Measurements from ENCODE around the gene LINC01488.

LINC01488 gene

DNA sequence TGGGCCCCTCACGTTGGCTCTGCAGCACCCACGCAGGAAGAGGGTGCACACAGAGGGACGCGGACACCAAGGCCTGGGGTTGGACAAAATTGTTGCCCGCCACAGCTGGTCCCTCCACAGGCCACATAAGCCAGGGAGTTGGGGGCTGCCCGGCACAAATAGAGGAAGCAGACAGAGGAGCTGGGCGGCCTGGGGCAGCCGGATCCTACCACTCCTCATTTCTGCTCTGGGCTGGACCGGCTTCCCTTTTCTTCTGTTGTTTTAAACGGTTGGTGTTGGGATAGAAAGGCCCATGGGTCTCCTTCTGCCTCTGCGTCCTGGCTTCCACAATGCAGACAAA, 36.4 kb upstream of the LINC01488 start:
- DNase-seq (ENCODE audit: low read depth in 2 of 2) = no peak

DNA sequence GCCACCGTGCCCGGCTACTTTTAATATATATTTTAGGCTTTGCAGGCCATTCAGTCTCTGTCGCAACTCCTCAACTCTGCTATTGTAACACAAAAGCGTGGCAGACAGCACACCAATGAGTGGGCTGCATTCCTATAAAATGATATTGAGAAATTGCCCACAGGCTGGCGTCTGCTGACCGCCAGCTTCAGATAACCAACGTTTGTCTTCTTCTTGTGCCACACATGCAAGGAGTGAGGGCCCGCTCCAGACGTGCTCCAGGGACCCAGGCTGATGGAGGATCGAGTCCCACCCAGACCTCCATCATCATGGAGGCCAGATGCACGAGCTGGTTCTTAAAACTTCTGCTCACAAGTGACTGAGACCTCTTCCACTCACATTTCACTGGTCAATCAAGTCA, 35.4 kb upstream of the LINC01488 start:
- DNase-seq (ENCODE audit: low read depth in 2 of 2) = no peak

DNA sequence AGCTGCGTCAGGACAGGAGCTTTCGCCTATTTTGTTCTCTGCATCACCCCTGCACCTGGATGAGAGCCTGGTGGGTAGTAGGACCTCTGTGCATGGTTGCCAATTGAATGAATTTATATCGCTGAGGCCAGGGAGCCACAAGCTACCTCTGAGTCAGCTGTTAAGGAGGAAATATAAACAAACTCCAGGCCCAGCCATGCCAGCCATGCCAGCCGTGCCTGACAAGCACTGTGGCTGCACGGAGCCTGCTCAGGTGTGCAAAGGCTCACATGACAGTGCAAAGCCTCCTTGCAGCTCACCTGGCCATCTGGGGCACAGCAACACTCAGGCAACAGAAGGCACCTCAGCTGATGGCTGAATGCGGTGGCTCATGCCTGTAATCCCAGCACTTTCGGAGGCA, 33.7 kb upstream of the LINC01488 start:
- DNase-seq (ENCODE audit: low read depth in 2 of 2) = no peak

DNA sequence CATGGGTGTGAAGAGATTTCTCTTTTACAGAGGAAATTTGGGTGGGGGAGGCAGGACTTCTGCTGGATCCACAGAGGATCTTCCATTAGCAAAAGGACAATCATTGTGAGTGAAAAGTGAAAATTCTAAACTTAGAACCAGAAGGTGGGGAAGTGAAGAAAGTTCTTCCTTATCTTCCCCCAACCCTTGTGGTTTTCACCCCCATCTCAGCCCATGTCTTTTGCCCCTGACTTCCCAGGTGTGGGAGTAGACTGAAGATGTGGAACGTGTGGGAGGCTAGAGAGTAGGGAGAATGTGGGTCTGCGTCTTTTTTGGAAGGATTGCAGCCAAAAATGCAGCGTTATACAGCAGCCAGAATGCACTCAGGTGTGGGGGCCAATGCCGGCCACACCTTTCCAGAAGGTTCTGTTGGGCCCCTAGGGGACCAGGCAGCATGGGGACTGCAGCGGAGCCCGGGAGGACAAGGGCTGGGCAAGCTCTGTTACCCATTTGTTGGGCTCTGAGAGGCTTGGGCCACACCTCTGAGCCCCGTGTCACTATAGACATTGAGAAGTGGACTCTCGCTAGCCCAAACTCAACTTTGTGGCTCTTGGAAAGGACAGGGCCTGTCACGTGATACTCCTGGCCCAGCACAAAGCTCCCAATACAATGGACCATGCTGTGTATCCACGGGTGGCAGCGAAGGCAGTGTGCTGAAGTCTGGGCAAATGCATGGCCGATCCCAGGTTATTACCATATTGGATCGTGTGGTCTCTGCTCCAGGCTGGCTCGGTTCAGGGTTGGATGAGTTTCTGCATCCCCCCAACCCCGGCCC, 32.8 kb upstream of the LINC01488 start:
- DNase-seq (ENCODE audit: low read depth in 2 of 2) = no peak

DNA sequence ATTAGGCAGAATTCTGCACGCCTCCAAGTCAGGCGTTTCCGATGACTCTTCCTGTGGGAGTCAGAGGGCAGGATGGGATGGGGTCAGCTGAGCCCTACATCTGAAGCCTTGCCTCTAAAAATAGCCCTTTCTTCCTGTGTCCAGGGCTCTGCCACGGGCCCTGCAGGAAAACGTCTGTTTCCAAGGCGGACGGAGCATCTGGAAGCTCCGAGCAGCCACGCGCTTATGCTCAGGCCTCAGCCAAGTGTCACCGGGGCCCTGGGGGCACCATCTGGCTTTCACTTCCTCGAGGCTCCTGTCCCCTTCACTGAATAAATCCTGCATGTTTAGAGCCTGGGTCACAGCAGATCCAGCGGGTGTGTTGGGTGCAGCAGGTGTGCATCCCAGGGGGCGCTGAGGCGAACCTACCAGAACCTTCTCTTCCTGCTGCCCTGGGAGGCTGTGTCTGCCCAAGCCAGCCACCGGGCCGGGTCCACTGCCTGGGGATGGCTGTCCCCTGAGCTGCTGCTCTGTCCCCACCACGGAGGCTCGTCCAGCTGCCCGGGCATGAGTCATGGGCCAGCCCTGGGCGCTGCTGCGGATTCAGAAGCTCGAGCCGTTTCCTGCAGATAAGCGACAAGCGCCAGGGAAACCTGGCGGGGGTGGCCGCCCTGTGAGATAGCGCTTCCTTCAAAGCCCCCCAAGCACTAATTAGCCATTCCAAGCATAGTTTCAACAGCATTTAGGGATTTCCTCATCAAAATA, 32.0 kb upstream of the LINC01488 start:
- DNase-seq (ENCODE audit: low read depth in 2 of 2) = no peak

DNA sequence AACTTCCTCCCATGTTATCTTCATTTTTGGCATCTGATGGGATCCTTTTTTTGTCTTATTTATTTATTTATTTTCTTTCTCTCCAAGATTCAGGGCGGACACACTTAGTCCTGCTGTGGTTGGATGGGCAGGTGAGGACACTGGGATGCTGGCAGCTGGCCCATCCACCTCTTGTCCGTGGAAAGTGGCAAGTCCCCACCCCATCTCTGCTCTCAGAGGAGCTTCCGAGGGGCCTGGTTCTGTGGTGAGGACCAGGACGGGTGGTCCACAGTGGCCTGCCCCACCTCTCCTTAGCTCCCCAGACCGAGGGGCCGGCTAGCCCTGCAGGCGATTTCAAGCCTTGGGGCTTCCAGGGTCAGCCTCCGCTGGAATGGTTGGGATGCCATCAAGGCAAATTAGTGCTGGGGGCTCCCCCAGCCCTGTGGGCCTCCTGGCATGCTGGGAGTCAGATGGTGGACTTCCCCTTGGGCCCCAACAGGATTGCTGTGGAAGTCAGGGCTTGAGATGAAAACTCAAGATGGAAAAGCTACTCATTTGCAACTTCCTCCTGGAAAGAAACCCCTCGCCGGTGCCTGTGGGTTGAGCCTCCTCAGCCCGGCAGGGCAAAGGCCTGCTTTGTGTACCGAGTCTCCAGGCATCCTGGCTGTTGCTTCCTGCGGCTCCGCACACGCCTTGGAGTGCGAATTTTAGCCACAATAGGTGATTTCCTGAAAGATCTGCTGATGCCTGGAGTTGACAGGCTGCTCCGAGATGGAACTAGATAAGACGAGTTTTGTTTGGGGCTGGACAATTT, 31.2 kb upstream of the LINC01488 start:
- DNase-seq (ENCODE audit: low read depth in 2 of 2) = no peak

DNA sequence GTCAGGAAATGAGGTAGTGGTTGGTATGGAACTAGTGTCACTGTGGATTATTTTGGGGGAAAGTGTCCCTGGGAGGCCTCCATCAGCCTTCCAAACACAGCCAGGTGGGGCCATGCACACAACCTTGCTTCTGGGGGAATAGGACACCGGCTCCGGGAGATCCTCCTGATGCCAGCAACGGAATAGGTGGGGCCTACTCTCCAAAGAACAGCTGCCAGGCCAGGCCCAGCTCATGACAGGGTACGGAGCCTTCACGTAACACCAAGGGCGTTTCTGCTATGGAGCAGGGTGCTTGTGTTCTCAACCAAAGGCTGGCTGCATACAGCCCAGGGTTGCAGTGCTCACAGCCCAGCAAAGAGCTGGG, 30.6 kb upstream of the LINC01488 start:
- no peak for DNase-seq (ENCODE audit: low read depth in 2 of 2)

DNA sequence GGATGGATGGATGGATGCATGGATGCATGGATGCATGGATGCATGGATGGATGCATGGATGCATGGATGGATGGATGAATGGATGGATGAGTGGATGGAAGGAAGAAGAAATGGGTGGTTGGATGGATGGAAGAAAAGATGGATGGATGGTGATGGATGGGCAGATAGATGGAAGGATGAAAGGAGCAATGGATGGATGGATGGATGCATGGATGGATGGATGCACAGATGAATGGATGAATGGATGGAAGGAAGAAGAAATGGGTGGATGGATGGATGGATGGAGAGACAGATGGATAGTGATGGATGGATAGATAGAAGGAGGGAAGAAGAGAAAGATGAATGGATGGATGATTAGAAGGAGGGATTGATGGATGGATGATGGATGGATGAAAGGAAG, 30.2 kb upstream of the LINC01488 start:
- no peak for DNase-seq (ENCODE audit: low read depth in 2 of 2)

DNA sequence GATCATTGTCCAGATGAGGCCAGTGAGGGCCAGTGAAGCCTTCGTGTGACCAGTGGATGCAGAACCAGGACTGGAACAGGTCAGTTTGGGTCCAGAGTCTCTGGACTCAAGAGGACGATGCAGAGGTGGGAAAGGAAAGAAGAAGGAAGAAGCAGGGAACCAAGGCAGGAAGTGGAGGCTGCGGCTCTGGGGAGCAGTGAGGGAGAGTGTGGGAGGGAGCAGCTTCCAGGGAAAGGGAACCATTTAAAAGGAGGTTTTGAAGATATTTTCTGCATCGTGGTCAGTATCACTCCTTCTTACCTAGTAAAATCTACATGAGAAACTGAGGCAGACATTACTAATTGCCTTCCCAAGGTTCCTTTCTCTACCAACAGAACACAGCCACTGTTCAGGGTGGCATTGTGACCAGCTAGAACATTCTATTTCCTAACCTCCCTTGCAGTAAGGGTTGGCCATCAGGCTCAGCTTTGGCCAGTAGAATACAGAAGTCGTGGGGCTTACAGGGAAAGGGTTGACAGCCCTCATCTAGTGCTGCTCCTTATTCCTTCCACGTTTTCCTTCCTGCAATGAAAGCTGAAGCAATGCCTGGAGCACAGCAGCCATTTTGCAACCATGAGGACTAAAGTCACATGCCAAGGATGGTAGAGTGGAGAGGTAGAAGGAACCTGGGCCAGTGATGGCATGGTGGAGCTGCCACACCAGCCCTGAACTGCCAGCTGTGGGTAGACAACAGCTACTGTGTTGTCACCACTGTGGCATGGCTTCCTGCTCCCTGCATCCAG, 29.1 kb upstream of the LINC01488 start:
- DNase-seq (ENCODE audit: low read depth in 2 of 2) = no peak

DNA sequence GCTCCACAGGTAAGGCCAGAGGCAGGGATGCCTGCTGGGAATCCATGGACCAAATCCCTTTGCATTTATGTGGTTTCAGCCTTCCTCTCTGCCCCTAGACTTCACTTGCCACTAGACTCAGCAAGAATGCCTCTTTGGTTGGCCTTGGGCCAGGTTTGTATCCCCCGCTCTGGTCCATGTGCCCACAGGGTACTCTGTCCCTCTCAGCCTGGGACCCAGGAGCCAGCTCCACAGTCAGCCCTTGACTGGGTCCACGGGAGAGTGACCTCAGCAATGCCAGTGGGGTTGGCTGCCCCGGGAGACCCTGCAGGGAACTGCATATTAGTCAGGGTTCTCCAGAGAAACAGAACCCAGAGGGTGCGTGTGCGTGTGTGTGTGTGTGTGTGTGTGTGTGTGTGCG, 28.3 kb upstream of the LINC01488 start:
- no peak for DNase-seq (ENCODE audit: low read depth in 2 of 2)

DNA sequence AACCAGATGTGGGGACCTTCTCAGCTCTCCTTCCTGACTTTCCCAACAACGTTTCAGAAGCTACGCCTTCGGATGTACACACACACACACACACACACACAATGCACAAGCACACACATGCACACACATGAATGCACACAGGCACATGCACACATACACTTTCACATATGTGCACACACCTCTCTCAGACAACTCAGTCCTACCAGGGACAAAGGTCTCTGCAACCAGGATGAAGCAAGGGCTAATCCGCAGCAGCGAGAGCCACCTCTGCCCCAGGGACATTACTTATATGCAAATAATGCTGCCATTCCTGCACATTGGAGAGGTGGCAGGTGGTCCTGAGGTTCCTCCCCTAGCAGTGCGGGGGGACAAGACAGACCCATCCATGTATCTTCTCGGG, 27.4 kb upstream of the LINC01488 start:
- DNase-seq (ENCODE audit: low read depth in 2 of 2) = no peak

DNA sequence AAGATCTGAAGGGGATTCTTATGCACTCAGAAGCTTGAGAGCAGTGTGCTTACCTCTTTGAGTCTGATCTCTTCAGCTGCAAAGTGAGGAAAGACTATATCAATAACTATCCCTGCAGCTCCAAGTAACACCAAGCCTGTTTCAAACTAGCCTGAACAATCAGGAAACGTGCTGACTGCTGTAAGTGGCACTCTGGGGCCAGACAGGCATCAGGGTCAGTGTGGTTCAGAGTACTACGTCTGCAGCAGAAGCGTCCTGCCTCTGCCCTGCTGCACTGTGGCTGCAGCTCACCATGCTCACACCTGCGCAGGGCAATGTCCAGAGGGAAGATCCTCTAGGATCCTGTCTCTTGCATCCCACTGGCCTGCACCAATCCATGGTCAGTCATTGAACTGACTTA, 25.5 kb upstream of the LINC01488 start:
- no peak for DNase-seq (ENCODE audit: low read depth in 2 of 2)

DNA sequence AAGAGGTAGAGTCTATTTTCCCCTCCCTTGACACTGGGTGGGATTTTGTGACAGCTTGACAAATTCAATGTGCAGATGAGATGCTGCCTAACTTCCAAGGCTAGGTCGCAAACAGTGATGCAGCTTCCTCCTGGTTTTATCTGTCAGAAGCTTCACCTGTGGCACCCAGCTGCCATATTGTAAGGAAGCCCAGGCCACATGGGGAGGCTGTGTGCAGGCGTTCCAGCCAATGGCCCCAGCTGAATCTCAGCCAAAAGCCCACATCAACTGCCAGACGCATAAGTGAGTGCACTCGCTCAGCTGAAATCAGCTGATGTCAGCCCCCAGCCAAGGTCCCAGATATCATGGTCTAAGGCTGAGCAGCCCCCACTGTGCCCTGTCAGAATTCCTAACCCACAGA, 24.8 kb upstream of the LINC01488 start:
- no peak for DNase-seq (ENCODE audit: low read depth in 2 of 2)

DNA sequence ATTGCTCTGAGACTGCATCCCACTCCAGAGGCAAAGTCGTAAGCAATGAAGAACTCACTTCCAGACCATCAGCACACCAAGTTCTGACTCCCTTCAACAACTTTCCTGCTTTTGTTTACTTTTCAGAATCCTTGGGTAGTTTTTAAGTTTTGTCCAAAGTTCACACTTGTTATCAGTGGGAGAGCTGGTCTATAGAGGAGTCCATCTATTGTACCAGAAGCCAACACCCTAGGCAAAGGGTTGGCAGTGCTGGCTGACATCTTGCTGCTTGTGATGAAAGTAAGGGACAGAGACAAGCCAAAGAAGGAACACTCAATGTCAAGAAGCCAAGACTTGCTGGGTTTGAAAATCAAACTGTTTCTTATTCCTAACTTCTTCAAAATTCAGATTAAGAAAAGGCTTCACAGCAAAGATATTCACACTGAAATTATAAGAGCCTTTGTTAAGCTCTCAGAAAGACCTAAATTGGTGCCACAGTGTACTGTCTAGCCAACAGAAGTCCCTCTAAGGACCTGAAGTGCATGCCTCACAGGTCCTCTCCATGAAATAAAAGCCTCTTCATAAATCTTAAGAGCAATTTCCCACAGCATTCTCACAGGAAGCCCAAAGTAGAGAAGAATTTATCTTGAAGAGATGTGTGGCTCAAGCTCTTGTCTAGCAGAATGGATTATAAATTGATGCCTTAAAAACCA, 21.5 kb upstream of the LINC01488 start:
- no peak for DNase-seq (ENCODE audit: low read depth in 2 of 2)

DNA sequence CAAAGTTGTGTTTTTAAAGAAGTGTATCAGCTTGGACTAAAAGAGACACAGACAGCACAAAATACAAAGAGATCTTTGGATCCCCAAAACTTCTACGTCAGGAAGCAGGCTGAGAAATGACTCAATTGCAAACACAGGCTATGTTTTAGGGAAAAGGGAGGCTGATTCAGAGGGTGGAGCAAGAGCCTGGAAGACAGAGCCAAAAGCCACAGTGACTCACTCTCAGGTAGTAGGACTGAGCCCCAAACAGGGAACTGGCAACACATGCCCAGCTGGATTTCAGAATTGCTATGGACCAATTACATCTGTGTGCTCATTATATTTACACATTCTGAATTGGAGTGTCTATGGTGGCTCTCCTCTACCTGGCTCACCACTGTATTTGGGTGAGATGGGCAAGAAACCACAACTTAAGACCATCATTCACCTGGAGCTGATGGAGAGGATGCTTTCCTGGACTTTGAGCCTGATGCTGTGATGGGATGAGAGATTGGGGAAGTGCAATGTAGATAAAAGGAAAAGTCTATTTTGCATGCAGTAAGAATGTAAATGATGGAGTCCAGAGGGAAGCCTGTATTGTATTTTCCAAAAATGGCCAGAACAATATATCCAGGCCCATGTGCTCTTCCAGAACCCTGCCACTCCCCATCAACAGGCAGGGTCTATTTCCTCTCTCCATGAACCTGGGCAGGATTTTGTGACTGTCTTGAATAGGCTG, 20.8 kb upstream of the LINC01488 start:
- DNase-seq (ENCODE audit: low read depth in 2 of 2) = no peak

DNA sequence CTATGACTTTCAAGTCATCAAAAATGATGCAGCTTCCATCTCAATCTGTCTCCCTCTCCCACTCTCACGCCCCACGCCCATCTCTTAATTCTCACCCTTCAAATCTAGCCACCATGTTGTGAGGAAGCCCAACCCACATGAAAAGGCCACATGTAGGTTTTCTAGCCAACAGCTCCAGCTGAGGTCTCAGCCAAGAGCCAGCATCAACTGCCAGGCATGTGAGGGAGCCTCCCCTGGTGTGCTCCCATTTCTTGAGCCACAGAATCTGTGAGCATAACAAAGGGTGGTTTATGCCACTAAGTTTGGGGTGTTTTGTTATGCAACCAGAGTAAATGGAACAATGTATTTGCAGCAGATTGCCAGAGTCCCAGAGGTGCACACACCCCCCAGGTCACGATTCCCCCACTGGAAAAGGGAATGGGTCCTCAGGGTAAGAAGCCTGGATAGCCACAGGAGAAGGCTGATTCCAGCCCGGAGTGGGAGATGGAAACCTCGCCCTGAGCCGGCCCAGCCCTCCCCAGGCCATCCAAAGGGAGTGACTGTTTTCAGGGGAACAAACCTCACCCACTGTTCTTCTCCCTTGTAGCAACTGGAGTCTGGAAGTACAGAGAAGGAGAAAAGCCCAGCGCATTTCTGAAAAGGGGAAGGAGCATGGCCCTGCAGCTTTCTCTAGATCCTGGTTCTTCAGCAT, 20.0 kb upstream of the LINC01488 start:
- DNase-seq (ENCODE audit: low read depth in 2 of 2) = no peak

DNA sequence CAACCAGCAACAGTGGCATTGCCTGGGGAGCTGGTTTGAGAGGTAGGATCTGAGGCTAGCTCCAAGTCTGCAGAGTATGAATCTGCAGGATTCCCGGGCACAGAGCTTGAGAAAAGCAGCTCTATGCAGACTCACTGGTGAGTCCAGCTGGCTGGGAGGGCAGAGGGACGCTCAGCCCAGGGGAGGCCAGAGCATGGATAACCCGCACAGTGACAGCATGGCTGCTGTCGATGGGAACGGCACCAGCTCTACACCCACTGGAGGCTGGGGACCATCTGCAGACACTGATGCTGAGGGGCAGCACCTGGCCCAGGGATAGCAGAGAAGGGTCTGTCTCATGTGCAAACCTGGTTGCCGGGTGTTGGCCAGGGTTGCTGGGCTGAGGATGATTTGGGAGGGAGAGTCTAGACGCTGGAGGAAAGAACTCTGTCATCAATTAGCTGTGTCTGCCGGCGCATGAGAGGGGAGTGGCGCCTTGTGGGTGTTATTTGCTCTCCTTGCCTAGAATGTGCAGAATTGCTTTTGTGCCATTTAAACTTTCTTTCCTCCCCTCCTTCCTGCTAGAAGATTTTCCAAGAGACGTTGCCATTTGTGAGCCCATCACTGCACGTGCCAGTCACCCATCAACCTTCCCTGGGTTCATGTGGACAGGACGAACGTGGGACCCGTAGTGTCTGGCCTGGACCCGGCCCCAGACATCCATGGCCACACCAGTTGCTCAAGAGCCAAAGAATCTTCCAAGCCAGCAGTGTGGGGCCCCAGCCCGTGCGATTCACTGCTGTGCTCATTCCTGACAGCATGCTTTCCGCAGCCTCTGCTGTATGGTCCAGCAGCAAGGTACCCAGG, 19.1 kb upstream of the LINC01488 start:
- DNase-seq (ENCODE audit: low read depth in 2 of 2) = no peak

DNA sequence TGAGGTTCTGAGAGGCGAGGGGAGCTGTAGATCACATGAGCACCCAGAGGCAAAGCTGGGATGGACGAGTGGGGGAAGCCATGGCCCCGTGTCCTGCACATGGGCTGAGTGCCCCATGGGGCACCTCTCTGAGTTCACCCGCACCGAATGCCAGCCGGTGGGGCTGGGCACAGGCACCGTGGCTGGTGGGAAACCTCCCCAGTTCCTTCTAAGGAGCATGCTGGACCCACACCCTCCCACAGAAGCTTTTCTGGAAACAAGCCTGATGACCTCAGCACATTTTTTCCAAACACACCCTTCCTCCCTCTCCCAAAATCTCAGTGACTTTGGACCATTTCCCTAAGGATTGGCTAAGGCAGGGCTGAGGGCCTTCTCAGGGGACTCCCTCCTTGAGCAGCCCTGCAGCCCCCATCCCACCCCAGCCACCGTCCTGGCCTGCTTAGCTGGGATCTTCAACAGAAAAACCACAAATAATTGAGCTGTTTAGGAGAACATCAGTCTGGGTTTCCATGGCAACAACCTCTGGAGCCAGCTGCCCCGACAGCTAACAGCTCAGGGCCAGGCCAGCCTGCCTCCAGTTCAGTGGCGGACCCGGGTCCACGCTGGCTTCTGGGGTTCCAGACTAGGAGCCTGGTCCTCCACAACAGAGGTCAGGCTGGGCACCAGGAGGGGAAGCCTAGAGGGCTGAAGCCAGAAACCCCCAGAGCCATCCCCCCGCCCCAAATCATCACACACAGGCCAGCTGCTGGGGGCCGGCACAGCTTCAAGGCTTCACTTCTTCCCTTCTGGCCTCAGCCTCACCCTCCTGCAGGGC, 18.1 kb upstream of the LINC01488 start:
- DNase-seq (ENCODE audit: low read depth in 2 of 2) = no peak

All from activated CD8-positive, alpha-beta memory T cell treated with anti-CD3 and anti-CD28 coated beads for 4 hours (primary cell).